Astrocyte of the cerebellum (primary cell): Measurements from ENCODE around the gene TMEM181.

Source experiments
- DNase-seq: peaks from one replicate; pipeline ENCODE4 v3.0.0-alpha.2; 2011; ENCODE audit warnings: low read depth
- H3K4me3 ChIP-seq: 2 replicates; pipeline ENCODE4 v1.5.1; 2011; ENCODE audit warnings: mild to moderate bottlenecking, low read depth, low read length, moderate library complexity
- CTCF ChIP-seq: IDR thresholded peaks from 2 replicates; pipeline ENCODE4 v1.5.1; 2012; ENCODE audit warnings: low read length, low read depth, moderate library complexity, mild to moderate bottlenecking; ENCODE audit errors: missing control alignments
- in situ Hi-C: cut with HindIII; loops from 2 replicates; pipeline ENCODE4 v1.10.0; 2017; ENCODE audit warnings: low sequenced_read_pairs

Gene TMEM181

DNA sequence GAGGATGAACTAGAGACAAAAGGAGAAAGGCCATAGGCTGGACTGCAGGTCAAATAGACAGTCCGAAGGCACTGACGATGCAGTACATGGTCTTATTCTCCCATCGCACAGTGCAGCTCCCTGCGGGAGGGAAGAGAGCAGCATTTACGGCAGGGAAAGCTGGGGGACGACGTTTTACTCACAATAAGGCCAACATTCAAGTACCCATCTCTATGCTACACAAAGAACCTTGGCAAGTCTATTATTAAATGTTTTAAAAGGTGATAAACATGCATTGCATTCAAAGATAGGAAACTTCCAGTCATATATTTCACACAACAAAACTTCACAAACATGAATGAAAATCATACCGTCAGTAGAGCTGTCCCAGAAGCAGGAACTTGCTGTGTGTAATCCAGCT, 76.9 kb downstream of the TMEM181 start:
- H3K4me3 ChIP-seq: no peak overlapping the region
- TF ChIP-seq CTCF: no peak
- in situ Hi-C loops: no loop called here
- no peak for DNase-seq

DNA sequence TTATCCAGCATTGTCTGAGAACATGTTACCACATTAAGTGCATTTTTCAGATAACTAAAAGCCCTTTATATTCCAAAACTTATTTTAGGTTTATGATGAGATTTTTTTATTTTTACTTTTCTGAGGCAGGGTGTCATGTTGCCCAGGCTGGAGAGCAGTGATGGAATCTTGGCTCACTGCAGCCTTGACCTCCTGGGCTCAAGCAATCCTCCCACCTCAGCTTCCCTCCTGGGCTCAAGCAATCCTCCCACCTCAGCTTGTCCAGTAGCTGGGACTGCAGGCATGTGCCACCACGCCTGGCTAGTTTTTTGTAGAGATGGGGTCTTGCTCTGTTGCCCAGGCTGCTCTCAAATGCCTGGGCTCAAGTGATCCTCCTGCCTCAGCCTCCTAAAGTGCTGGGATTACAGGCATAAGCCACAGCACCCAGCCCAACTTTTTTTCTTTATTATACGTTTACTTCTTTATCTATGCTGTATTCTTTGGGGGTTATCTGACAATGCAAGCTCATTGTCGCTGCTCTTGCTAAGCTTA, 78.5 kb downstream of the TMEM181 start:
- no peak for DNase-seq
- in situ Hi-C loops: no loop called here
- TF ChIP-seq CTCF: no peak
- no peak overlapping the region for H3K4me3 ChIP-seq

DNA sequence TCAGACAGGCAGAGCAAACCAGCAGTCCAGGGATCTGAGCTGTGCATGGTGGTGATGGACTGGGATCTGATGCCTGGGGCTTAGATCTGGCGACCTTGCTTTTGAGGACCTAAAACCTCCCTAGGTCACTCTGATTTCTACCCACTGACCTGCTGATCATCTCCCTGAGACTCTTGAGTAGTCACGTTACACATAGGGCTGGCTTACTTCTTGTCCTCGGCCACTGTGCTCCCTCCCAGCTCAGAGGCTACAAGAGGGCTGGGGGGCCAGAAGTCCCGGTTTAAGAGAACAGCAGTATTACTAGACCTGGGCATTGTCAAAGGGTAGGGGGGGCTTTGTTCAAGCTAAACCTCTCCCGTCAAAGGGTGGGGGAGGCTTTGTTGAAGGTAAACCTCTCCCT, 79.2 kb downstream of the TMEM181 start:
- in situ Hi-C loops: no loop called here
- H3K4me3 ChIP-seq: no peak overlapping the region
- no peak for TF ChIP-seq CTCF
- DNase-seq: no peak

DNA sequence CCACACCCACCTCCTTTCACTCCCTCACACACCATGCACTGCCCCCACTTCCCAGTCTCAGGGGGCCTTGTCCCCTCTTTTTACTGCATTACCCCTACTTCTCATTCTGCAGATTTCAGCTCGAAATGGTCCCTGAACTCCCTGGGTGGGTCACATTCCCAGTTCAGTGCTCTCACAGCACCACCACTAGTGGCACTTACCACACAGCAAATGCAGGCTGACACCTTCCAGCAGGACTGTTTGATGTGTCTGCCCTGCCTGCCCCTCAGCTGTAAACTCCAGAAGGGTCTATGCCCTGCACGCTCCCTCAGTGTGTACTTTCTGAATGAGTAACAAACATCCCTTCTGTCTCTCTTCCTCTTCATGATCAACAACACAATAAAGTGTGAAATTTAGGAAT, 80.6 kb downstream of the TMEM181 start:
- in situ Hi-C loops: no loop called here
- TF ChIP-seq CTCF: no peak
- no peak for DNase-seq
- no peak overlapping the region for H3K4me3 ChIP-seq

DNA sequence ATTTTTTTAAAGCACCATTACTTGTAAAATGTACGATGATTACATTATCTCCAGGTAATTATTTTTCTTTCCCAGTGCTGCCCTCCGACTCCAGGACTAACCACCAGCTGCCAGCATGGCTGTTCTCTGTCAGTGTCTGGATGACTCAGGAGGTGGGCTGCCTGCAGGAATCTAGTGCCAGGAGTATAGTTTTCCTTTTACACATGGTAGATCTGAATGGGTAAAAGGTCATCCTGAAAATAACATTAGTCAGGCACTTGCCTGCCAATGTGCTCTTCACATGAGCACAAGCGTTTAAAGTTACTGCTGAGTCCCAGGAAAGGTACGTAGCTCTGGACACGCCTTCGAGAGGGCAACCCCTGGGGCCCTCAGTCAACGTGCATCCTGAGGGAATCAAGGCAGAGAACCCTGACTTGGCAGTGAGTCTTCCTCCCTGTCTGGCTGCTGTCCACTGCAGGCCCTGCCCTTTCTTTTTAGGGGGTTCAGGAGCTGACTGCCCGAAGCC, 82.3 kb downstream of the TMEM181 start:
- DNase-seq: no peak
- H3K4me3 ChIP-seq: peak overlapping the region; percentile 91
- in situ Hi-C loops: no loop called here
- no peak for TF ChIP-seq CTCF

- in situ Hi-C loops: no loop called here
- H3K4me3 ChIP-seq: peak overlapping the region; percentile 91
- no peak for TF ChIP-seq CTCF
- no peak for DNase-seq
Observed at GRCh38 chr6:158643836-158644230, 83.9 kb downstream of the TMEM181 start.
